ENCODE measurements around the gene CACNB3. TPM values are rescaled to one million over a fixed set of nuclear protein-coding genes. Genes with fewer than 3 reads are reported as not detected.

CACNB3 gene
- total RNA-seq, 4 donors from 2014 or later, result 1.2 to 5.7 (median 2.7) TPM

DNA sequence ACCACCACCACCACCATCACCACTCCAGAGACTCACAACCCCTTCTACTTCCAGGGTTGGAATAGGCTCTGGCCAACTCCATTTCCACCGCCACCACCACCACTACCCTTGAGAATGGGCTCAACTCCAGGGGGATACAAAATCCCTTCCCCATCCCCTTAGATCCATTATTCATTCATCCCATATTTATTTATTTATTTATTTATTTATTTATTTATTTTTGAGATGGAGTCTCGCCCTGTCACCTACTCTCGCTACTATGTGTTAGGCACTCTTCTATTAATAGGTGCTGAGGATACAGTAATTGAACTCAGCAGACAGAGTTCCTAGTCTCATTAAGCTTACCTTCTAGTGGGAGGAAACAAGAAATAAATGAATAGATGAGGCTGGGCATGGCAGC, 24.6 kb upstream of the CACNB3 start:
- ATAC-seq (no peak), DNase-seq (no peak)
- intact Hi-C loops (cut with DNase I; ENCODE audit: low total_unique reads) (no loop called here), in situ Hi-C loops (cut with MboI; ENCODE audit: low sequenced_read_pairs in 4 of 4) (loop anchor here in 1 of 4 donors (25.0 kb wide), 1 partner anchor 256 kb away; the partner anchor contains the start of gene OR8S1)
- Histone ChIP-seq H3K27ac (no peak overlapping the region), H3K36me3 (no peaks in the 10 kb centered on the region), H3K4me1 (peaks cover 8 to 12% of the 10 kb centered on the region in 2 donors), H3K4me3 (no peak overlapping the region), H3K27me3 (no peaks in the 10 kb centered on the region), H3K9me3 (no peaks in the 10 kb centered on the region)
- TF ChIP-seq, protein P1, sequence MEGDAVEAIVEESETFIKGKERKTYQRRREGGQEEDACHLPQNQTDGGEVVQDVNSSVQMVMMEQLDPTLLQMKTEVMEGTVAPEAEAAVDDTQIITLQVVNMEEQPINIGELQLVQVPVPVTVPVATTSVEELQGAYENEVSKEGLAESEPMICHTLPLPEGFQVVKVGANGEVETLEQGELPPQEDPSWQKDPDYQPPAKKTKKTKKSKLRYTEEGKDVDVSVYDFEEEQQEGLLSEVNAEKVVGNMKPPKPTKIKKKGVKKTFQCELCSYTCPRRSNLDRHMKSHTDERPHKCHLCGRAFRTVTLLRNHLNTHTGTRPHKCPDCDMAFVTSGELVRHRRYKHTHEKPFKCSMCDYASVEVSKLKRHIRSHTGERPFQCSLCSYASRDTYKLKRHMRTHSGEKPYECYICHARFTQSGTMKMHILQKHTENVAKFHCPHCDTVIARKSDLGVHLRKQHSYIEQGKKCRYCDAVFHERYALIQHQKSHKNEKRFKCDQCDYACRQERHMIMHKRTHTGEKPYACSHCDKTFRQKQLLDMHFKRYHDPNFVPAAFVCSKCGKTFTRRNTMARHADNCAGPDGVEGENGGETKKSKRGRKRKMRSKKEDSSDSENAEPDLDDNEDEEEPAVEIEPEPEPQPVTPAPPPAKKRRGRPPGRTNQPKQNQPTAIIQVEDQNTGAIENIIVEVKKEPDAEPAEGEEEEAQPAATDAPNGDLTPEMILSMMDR (IDR thresholded peaks at IDR 0.05 in 4 of 5, conservative IDR thresholded peaks at IDR 0.05 in 1 of 5), result no peak
- no peak for TF ChIP-seq POLR2A (IDR thresholded peaks at IDR 0.05)

DNA sequence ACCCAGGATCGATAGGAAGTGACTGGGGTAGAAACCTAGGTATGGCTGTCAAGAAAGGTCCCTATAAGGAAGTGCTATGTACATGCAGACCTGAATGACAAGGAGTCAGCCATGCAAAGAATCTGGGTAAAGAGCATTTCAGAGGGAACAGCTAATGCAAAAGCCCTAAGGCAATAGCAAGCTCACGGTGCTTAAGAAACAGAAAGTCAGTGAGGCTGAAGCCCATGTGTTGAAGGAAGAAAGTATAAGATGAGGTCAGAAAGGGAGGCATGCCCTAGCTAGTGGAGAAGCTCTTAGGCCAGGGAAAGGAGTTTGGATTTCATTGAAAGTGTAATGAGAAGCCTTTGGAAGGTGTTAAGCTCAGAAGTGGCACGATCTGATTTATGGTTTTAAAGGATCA, 23.4 kb upstream of the CACNB3 start:
- no peak for DNase-seq
- H3K36me3 ChIP-seq, result no peaks in the 10 kb centered on the region
- H3K9me3 ChIP-seq, result no peaks in the 10 kb centered on the region
- in situ Hi-C loops (cut with MboI; ENCODE audit: low sequenced_read_pairs in 4 of 4), result loop anchor here (5.0 to 25.0 kb wide), 3 partner anchors 33 to 258 kb away; partner anchors contain the start of gene OR8S1 (in 1 of the 4)
- no peaks in the 10 kb centered on the region for H3K27me3 ChIP-seq
- ATAC-seq, result no peak
- H3K4me1 ChIP-seq, result peaks cover 5 to 8% of the 10 kb centered on the region in 2 donors
- intact Hi-C loops (cut with DNase I; ENCODE audit: low total_unique reads), result loop anchor here (1.0 to 5.0 kb wide), 3 partner anchors 42 to 253 kb away; no protein-coding TSS in a partner anchor
- H3K27ac ChIP-seq, result no peak overlapping the region
- no peak overlapping the region for H3K4me3 ChIP-seq
- TF ChIP-seq, protein P1 (IDR thresholded peaks at IDR 0.05 in 4 of 5, conservative IDR thresholded peaks at IDR 0.05 in 1 of 5), result no peak
- TF ChIP-seq POLR2A (IDR thresholded peaks at IDR 0.05), result no peak

DNA sequence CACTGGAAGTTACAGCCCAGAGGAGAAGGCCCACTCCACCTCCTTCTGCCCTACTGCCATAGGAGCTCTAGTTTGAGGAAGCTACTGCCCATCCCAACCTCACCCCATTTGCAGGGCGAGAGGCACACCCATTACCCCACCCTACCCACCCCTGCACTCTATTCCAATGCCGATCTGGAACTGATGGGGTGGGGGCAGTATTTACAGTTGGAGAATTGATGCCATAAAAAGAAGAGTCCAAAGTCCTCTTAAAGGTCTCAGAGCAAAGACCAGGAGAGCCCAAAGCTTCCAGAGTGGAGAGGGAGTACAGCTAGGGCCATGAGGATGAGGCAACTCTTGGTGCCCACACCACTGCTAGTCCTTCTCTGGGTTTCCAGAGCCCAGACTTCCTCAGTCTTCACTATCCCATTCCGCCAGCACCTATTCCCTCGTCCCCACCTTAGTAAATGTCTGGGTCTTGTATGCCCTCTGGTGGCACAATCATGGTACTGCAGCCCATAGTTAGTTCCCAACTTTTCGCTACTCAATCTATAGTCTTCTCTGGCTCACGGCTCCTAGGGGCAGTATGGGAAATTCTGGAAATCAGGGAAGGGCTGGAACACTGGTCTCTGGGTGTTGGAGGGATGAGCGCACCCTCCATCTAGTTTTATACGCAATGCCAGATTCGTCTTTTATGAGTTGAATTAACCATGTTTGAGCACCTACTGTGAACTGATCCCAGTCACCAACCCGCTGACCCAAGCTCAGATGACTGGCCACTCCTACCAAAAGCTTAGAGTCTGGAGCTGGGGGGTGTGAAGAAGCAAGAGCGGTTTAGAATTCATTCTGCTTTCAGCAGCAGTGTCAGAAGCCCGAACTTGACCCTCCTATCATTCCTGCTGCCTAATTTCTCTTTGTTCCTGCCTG, 22.5 kb upstream of the CACNB3 start:
- TF ChIP-seq, protein P1 (IDR thresholded peaks at IDR 0.05 in 4 of 5, conservative IDR thresholded peaks at IDR 0.05 in 1 of 5), result peak; percentile 92 to 96 (median 95)
- TF ChIP-seq POLR2A (IDR thresholded peaks at IDR 0.05), result no peak
- DNase-seq, result peak; percentile 22 to 64
- no peaks in the 10 kb centered on the region for H3K9me3 ChIP-seq

DNA sequence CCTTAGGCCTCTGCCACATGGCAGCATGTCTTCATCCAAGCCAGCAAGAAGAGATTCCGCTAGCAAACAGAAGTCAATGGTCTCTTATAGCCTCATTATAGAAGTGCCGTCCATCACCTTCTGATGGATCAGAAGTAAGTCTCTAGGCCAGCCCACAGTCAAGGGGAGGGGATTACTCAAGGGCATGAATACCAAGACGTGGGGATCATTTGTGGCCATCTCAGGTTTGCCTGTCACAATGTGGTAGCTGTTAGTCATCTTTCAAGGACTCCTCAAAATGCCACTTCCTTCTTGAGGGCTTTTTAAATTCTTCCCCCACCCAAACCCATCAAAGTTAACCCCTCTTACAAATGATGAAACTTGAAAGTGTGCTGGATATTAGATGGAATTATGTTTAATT, 21.3 kb upstream of the CACNB3 start:
- Histone ChIP-seq H3K27me3 (no peaks in the 10 kb centered on the region), H3K9me3 (no peaks in the 10 kb centered on the region), H3K27ac (no peak overlapping the region), H3K4me3 (no peak overlapping the region), H3K4me1 (peaks cover 4 to 6% of the 10 kb centered on the region in 2 donors), H3K36me3 (no peaks in the 10 kb centered on the region)
- DNase-seq (no peak), ATAC-seq (no peak)
- intact Hi-C loops (cut with DNase I; ENCODE audit: low total_unique reads) (loop anchor here (5.0 kb wide), 2 partner anchors 180 to 255 kb away; no protein-coding TSS in a partner anchor), in situ Hi-C loops (cut with MboI; ENCODE audit: low sequenced_read_pairs in 4 of 4) (loop anchor here (5.0 to 25.0 kb wide), 3 partner anchors 35 to 260 kb away; partner anchors contain the start of gene OR8S1 (in 1 of the 4))
- no peak for TF ChIP-seq POLR2A (IDR thresholded peaks at IDR 0.05)
- TF ChIP-seq, protein P1 (IDR thresholded peaks at IDR 0.05 in 4 of 5, conservative IDR thresholded peaks at IDR 0.05 in 1 of 5), result no peak

More for the DNA sequence above, 22.5 kb upstream of the CACNB3 start:
- H3K27ac ChIP-seq, result no peak overlapping the region
- intact Hi-C loops (cut with DNase I; ENCODE audit: low total_unique reads) (loop anchor here (1.0 to 5.0 kb wide), 3 partner anchors 43 to 254 kb away; no protein-coding TSS in a partner anchor), in situ Hi-C loops (cut with MboI; ENCODE audit: low sequenced_read_pairs in 4 of 4) (loop anchor here (5.0 to 25.0 kb wide), 3 partner anchors 34 to 259 kb away; partner anchors contain the start of gene OR8S1 (in 1 of the 4))
- H3K27me3 ChIP-seq, result no peaks in the 10 kb centered on the region
- H3K4me1 ChIP-seq, result peaks cover 4 to 6% of the 10 kb centered on the region in 2 donors
- ATAC-seq, result peak; percentile 94 to 96
- no peaks in the 10 kb centered on the region for H3K36me3 ChIP-seq
- H3K4me3 ChIP-seq, result no peak overlapping the region
